MM.1S (cell line): Measurements from ENCODE around the gene LRIG2.

Source experiments
- EZH2 ChIP-seq: fragments of 300-600 bp; sonication (generic); optimal IDR thresholded peaks from 2 replicates; pipeline ENCODE3; 2017; ENCODE audit warnings: low read depth, mild to moderate bottlenecking, antibody characterized with exemption, low read length, mixed read lengths
- TF ChIP-seq, protein P1 (sequence below): fragments of 300-600 bp; sonication (generic); IDR thresholded peaks from 2 replicates; pipeline ENCODE4 v1.5.1; 2016; ENCODE audit warnings: antibody characterized with exemption, low read length, mixed read lengths

DNA sequence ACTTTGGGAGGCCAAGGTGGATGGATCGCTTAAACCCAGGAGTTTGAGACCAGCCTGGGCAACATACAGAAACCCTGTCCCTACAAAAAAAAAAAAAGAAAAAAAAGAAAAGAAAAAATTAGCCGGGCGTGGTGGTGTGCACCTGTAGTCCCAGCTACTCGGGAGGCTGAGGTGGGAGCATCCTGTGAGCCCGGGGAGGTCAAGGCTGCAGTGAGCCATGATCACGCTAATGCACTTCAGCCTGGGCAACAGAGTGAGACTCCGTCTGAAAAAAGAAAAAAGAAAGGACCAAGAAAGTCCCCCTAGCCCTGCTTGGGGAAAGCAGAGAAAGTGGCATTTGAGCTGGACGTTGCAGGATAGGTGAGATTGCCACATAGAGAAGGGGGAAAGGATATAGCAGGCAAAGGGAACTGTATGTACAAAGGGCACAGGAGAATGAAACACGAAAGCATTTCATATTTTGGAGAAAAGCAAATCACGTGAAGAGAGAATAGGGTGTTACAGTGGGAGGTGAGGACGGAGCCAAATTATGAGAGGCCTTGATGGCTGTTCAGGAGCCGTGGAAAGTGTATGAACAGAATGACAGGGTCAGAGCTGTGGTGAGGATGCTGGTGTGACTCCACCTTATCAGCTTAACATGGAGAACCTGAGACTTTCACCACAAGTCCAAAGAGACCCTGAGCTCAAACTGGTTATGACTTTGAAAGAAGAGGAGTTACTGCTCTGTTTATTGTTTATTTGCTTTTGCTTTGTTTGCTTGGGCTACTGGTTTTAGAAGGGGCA lies 19.5 kb upstream of the LRIG2 start:
- TF ChIP-seq, protein P1, sequence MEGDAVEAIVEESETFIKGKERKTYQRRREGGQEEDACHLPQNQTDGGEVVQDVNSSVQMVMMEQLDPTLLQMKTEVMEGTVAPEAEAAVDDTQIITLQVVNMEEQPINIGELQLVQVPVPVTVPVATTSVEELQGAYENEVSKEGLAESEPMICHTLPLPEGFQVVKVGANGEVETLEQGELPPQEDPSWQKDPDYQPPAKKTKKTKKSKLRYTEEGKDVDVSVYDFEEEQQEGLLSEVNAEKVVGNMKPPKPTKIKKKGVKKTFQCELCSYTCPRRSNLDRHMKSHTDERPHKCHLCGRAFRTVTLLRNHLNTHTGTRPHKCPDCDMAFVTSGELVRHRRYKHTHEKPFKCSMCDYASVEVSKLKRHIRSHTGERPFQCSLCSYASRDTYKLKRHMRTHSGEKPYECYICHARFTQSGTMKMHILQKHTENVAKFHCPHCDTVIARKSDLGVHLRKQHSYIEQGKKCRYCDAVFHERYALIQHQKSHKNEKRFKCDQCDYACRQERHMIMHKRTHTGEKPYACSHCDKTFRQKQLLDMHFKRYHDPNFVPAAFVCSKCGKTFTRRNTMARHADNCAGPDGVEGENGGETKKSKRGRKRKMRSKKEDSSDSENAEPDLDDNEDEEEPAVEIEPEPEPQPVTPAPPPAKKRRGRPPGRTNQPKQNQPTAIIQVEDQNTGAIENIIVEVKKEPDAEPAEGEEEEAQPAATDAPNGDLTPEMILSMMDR: no peak
- no peak for TF ChIP-seq EZH2
